HuH-7.5 (cell line): ENCODE results near the gene TMEM203.

Experiments
- DNase-seq: peaks from one replicate; pipeline ENCODE4 v3.0.0; 2011; ENCODE audit warnings: low spot score

The TMEM203 gene

DNA sequence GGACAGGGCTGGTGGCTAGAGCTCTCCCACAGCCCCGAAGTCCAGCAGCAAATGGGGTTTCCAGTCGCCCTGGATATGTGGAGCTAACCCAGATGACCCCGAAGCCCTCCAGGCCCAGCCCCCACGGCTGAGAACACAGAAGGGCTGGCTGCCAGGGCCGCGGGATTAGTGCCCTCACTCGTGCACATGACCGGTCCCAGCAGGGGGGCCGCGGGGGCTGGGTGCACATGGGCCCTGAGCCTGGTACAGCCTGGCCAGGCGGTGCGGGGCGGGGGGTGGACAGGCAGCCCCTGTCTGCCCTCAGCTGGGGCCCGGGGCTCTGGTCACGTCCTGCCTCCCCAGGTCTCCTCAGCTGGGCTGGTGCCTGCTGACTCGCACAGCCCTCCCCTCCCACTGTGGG, 11.1 kb downstream of the TMEM203 start:
- DNase-seq, result no peak

DNA sequence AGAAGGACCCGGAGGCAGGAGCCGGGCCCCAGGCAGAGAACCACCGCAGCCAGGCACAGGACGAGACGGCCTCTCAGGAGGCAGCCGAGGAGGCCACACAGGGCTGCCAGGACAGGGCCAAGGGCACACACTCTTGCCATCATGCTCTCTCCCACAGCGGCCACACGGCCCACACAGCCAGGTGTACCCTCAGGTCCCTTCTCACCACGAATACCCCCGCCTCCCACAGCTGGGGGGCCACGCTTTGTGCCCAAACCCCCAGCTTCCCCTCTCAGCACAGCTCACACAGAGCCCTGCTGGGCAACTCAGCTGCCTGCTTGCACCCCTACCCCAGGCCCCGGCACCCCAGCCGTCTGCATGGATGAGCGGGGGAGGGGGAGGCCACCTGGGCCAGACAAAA, 11.7 kb downstream of the TMEM203 start:
- no peak for DNase-seq

DNA sequence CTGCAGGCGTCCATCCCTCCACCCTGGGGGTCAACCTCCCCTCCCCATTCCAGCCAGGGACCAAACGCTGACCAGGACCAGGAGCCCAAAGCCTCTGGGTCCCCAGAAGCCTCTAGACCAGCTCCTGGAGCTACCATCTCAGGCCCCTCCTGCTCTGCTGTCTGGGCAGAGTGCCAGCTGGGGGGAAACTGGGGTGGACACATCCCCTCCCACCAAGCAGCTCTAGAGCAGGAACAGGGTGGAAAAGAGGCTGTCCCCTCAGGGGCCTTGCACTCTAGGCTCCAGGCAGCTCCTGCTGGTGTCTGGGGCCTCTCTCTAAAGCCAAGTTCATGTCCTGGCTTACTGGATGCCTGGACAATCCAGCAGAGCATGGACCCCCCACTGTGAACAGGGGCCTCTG, 12.6 kb downstream of the TMEM203 start:
- DNase-seq, result no peak

GRCh38 chr9:137192448-137192780, 13.0 kb downstream of the TMEM203 start:
- no peak for DNase-seq

DNA sequence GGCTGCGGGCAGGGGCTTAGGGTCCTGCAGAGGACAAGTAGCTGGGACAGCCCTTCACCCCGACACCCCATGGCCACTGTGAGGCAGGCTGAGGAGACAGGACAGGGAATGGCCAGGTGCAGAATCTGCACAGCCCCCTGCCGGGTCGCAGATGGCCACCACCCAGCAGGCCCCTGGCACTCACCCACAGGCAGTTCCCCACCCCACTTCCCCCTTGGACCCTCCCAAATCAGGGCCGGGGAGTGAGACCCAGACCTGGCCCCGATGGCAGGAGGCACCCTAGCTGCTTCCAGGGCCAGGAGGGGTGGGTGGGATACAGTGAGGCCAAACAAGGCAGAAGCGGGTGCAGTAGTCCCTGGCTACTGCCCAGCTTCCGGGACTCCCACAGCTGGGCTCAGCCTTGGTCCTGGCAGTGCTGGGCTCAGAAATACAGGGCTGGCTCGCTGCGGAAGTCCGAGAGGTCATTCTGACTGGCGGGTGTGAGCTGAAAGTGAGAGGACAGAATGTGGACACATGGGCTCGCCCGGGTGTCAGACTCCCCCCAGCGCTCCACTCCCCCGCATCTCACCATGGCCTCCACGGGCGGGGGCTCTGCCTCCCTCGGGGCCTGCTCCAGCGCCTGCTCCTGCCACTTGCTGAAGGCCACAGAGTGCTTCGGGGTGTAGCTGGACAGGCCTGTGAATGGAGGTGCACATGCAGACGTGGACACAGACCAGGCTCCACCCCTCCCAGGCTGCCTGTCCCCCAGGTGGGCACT, 13.6 kb downstream of the TMEM203 start:
- DNase-seq, result no peak

DNA sequence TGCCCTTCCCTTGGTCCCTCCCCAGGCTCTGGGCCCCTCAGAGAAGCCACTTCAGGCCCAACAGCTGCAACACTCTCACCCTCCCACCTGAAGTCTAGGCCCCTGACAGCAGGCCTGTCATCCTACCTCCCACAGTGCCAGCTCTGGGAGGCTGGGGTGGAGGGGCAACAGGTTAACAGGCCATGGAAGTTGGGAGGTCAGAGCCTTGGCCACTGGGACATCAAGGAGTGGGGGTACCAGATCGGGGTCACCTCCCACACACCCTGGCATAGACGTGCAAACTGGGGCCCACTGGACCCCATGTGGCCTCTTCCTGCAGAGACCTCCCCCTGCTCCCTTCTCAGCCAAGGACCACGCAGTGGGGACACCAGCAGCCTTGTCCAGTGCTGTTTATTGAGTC, 14.2 kb downstream of the TMEM203 start:
- no peak for DNase-seq

- no peak for DNase-seq
Observed at GRCh38 chr9:137190315-137190856, 15.1 kb downstream of the TMEM203 start.

DNA sequence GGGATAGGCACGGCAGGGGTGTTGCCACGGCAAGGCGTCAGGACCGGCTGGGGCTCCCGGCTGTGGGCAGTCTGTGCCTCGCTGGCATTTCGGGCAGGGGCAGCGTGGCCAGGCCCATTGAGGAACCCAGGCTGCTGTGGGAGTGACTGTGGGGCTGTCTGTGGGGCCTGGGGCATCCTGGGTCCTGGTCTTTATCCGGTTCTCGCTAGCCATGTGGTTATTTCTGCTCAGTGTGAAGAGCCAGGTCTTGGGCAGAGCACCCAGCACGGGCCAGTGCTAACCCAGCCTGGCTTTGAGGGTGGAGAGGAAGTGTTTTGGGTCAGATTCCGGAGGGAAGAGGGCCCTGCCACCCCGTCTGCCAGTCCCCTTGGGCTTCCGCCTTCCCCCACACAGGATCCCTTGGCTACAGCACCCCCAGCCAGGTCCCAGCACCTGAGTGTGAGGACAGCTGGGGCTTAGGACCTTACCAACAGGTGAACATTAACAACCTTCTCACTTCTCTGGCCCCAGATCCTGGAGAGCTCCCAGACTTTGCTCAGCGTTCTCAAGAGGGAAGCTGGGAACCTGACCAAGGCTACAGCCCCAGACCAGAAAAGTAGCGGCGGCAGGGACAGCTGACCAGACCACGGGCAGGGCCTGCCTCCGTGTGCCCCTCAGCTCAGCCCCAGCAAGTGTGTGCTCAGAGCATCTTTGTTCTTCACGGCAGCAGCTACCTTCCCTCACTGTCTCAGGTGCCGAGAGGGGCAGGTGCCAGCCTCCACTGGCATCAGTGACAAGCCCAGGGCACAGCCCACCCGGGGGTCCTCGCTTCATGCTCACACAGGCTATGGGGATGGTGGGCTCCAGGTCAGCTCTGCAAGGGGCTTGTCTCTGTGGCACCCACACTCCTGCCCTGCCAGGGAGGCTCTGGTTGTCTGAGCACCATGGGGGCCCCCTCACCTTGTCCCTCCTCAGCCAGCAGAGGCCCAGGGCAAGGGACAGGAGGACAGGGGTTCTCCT, 15.9 kb downstream of the TMEM203 start:
- no peak for DNase-seq

DNA sequence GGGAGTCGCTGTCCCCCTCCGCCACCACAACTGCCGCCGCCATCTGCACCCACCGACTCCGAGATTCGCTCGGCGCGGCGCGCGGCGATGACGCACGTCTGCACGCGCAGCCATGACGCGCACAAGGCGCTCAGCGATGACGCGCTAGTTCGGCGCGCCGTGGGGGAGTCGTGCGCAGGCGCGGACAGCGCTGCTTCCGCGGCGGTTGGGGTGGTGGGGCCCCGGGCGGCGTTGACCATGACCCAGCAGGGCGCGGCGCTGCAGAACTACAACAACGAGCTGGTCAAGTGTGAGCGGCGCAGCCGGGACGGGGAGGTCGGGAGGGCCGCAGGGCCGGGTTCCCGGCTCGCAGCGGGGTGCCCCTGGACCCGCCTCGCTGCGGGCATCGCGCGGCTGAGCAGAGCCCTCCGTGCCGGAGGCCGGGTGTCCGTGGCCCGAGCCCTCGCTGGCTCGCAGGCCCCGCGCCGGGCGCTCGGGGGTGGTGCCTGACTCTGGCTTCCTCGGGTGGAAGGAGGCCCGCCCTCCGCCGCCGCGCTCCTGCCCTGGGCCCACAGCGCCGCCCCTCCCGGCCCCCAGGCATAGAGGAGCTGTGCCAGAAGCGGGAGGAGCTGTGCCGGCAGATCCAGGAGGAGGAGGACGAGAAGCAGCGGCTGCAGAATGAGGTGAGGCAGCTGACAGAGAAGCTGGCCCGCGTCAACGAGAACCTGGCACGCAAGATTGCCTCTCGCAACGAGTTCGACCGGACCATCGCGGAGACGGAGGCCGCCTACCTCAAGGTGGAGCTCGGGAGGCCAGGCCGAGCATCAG, 16.8 kb downstream of the TMEM203 start, which contains the start of the genes ANAPC2 and SSNA1:
Gene ANAPC2 (minus strand): TSS at position 71 of the 807 bp plus-strand sequence. CDS start 28 bp downstream, at position 43.
Gene SSNA1 (plus strand): TSS at position 187 of the 807 bp plus-strand sequence. CDS start 51 bp downstream, at position 238.
- DNase-seq, result peak; percentile 94

DNA sequence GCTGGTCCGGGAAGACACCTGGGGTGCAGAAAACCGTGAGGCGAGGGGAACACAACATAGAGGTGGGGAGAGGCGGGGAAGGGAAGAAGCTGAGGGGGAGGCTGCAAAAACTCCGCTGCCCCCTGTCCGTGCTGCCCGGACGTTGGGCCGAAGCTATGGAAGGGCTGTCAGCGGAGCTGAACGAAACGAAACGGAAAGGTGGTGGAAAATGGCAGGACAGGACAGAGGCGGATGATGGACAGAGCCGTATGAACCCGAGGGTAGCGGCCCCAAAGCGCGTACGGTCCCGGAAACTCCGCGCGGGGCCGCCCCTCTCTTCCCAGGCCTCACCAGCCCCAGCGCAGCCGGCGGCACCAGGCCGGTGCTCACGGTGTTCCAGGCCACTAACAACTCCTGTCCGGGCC, 17.4 kb downstream of the TMEM203 start:
- DNase-seq, result no peak

DNA sequence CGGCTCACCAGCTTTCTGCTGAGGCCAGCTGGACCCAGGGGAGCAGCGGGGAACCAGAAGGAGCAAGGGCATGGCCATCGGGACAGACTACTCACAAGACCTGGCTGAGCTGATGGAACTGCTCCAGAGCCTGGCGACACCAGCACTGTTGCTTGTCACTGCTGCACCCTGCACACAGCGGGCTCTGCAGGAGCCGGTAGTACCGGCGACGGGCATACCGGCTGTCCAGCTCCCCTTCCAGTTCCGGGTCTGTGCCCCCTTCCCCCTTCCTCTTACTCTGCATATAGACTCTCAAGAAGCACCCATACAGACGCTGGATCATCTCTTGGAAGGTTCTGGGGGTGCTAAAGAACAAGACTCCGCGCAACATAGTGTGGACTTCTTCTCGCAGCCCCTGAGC, 18.1 kb downstream of the TMEM203 start:
- no peak for DNase-seq

DNA sequence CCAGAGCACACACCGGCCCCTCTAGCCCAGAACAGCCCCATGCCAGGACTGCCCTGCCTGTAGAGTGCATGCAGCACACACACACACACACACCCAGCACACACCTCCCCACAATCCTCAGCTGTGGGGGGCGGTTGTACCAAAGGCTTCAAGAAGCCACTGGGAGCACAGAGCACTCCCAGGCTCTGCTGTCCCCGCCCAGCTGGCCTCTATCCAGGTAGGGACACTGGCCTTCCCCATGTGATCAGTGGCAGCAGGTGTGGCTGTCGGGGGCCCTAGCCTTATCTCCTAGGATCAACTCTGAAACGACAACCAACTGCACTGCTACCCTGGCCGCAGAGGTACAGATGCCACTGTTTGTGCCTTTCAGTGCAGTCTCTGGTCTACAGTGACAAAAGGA, 19.1 kb downstream of the TMEM203 start:
- no peak for DNase-seq

GRCh38 chr9:137185921-137186320, 19.5 kb downstream of the TMEM203 start:
- no peak for DNase-seq

DNA sequence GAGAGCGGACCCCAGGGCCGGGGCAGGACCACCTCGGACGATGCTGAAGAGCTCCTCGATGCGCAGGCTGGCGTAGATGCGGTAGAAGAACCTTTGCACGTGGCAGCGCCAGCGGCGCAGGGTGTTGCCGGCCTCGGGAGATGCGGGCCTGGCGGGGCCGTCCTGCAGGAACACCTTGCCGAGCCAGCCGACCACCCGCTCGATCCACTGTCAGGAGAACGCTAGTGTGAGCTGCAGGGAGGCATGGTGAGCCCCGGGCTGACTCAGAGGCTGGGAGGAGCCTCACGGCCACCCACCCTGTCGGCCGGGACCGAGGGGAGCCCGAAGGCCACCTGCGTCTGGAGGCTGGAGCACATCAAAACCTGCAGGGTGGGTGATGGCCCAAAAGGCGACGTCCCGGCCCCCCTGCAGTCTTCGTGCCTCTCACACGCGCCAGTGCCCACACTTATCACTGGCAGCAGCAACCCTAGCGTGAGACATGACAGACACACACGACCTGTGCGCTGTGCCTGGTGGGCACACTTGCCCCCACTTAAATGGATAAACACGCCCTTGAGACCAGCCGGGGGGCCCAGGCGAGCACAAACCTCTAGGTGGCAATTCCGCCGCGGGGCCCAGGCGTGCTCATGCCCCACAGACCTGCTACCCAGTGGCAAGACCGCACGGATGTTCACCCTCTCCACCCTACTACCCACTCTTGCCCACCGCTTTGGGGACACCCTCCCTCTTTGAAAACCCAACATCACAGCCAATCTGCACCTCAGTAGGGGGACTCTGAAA, 20.4 kb downstream of the TMEM203 start:
- DNase-seq, result no peak

- DNase-seq, result no peak
Observed at GRCh38 chr9:137183980-137184595, 21.4 kb downstream of the TMEM203 start.

DNA sequence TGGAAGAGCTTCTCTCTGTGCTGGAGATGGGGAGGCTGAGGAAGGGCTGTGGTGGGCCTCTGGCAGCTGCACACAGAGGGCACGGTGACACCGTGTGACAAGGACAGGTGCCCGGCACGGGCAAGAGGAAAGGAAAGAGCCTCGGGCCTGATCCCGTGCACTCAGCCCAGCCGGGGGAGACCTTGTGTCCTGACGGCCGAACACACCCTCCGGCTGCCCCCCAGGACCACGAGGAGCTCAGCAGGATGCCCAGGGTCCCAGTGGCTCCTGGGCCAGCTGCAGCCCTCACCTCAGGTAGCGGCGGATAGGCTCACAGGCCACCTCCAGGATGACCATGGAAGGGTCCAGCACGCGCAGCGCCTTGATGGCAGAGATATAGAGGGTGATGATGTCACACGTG, 22.6 kb downstream of the TMEM203 start:
- DNase-seq, result no peak

DNA sequence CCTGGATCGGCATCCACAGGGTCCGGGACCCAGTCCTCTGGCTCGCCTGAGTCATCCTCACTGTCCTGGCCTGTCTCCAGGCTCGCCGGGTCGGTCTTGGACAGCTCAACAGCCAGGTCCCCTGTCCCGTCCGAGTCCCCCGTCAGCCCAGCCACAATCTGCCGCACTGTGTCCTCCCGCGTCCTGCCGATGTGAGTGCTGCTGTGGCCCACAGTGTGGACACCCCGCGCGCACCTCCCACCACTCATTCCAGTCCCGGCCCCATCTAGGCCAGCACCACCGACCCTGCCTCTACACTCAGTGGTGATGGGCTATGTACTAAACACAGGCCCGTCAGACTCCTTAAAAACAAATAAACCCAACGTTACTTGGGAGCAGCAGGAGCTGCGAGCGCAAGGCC, 23.8 kb downstream of the TMEM203 start:
- DNase-seq, result no peak

DNA sequence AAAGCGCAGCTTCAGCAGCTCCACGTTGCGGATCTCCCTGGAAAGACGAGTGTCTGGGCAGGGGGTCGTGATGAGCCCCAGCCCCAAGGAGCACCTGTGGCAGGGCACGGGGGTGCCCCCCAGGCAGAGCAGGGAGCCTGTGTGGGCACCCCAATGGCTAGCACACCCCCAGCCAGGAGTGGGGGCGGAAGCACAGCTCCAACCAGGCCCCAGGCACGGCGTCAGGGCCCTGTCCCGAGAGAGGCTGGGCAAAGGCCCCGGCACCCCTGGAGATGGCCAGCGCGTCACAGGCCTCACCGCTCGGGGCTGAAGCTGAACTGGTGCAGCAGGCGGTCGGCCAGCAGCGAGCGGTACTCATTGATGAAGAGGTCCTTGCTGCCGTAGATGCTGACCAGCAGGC, 25.0 kb downstream of the TMEM203 start:
- no peak for DNase-seq

DNA sequence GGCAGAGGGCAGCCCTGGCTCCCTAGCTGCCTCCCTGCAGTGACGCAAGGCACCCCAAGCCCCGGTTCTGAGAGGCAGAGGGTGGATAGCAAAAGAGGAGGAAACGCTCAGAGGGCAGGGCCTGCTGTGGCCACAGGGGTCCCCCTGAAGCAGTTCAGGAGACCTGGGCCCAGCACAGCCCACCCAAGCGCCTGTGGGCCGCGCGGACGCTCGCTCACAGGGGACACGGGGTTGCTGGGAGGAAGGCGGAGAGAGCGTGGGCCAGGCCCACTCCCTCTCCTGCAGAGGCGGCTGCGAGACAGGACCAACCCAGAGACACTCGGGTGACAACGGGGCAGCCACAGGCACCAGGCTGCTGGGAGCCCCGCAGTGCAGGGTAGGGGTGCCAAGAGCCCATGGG, 25.7 kb downstream of the TMEM203 start:
- DNase-seq, result no peak

- no peak for DNase-seq
Observed at GRCh38 chr9:137178939-137179630, 26.4 kb downstream of the TMEM203 start.
